Sigmoid colon (tissue), 4 donors: Measurements from ENCODE around the gene B3GNT5.

ENCODE experiments used
- POLR2A ChIP-seq, 2 donors: fragments of 450-650 bp; IDR thresholded peaks; one replicate each; pipeline ENCODE4 v1.6.1; 2016; ENCODE audit warnings: antibody characterized with exemption in 2 of 2, mild to moderate bottlenecking in 2 of 2, moderate library complexity in 2 of 2
- POLR2AphosphoS5 ChIP-seq, 4 donors: sonication (generic); formaldehyde crosslinking; IDR thresholded peaks; one replicate each; pipeline ENCODE4 v1.6.1; 2017; ENCODE audit warnings: antibody characterized with exemption in 4 of 4
- TF ChIP-seq, protein P1 (sequence below), 4 experiments: fragments of 450-650 bp in 3 of 4; fragments of 200-600 bp in 1 of 4; IDR thresholded peaks; one replicate each; pipeline ENCODE4 v1.5.1; 2016 to 2019; ENCODE audit warnings: antibody characterized with exemption in 4 of 4, mild to moderate bottlenecking in 3 of 4, moderate library complexity in 2 of 4

DNA sequence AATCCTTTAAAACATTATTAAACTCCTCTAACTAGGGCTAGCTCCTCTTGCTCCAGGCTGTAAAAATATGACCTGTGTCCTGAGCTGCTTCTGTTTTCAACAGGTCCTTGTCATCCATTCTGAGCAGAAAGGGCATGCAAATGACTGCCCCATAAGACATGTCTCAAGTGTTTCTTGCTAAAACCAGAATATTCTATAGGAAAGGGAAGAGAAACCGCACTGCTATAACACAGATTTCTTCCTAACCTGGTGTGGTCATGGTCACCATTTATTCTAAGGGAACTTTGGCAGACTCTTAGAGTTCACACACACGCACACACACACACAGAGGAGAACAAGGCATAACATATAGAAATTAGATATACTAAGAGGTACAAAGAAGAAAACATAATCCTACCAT is 34.2 kb upstream of the B3GNT5 start:
- TF ChIP-seq, protein P1, sequence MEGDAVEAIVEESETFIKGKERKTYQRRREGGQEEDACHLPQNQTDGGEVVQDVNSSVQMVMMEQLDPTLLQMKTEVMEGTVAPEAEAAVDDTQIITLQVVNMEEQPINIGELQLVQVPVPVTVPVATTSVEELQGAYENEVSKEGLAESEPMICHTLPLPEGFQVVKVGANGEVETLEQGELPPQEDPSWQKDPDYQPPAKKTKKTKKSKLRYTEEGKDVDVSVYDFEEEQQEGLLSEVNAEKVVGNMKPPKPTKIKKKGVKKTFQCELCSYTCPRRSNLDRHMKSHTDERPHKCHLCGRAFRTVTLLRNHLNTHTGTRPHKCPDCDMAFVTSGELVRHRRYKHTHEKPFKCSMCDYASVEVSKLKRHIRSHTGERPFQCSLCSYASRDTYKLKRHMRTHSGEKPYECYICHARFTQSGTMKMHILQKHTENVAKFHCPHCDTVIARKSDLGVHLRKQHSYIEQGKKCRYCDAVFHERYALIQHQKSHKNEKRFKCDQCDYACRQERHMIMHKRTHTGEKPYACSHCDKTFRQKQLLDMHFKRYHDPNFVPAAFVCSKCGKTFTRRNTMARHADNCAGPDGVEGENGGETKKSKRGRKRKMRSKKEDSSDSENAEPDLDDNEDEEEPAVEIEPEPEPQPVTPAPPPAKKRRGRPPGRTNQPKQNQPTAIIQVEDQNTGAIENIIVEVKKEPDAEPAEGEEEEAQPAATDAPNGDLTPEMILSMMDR (IDR thresholded peaks at IDR 0.05), result no peak
- no peak for TF ChIP-seq POLR2AphosphoS5 (IDR thresholded peaks at IDR 0.05)
- TF ChIP-seq POLR2A (IDR thresholded peaks at IDR 0.05), result no peak
